Osteocyte (in vitro differentiated cells): Measurements from ENCODE around the gene RNF182. TPM values are rescaled to one million over a fixed set of nuclear protein-coding genes. Genes with fewer than 3 reads are reported as not detected.

ENCODE experiments used
- DNase-seq: peaks from one replicate; pipeline ENCODE4 v3.0.0; 2021; ENCODE audit warnings: mixed read lengths; ENCODE audit not compliant: unreplicated experiment; ENCODE audit errors: extremely low spot score
- H3K27ac Mint-ChIP-seq: one replicate; pipeline ENCODE4 v1.8.0; 2021; ENCODE audit warnings: mild to moderate bottlenecking, mixed read lengths; ENCODE audit not compliant: unreplicated experiment
- H3K27me3 Mint-ChIP-seq: one replicate; pipeline ENCODE4 v1.8.0; 2021; ENCODE audit warnings: mixed read lengths; ENCODE audit not compliant: unreplicated experiment
- H3K36me3 Mint-ChIP-seq: one replicate; pipeline ENCODE4 v1.8.0; 2021; ENCODE audit warnings: mixed read lengths; ENCODE audit not compliant: unreplicated experiment
- H3K4me1 Mint-ChIP-seq: one replicate; pipeline ENCODE4 v1.8.0; 2021; ENCODE audit warnings: mixed read lengths; ENCODE audit not compliant: unreplicated experiment
- H3K4me3 Mint-ChIP-seq: one replicate; pipeline ENCODE4 v1.8.0; 2021; ENCODE audit warnings: mild to moderate bottlenecking, moderate library complexity, mixed read lengths; ENCODE audit not compliant: unreplicated experiment
- H3K9me3 Mint-ChIP-seq: one replicate; pipeline ENCODE4 v1.8.0; 2021; ENCODE audit warnings: mixed read lengths; ENCODE audit not compliant: unreplicated experiment
- CTCF ChIP-seq: fragments of 200-600 bp; sonication (generic); IDR thresholded peaks from 2 replicates; pipeline ENCODE4 v1.5.0; 2021; ENCODE audit warnings: antibody characterized with exemption, mild to moderate bottlenecking, moderate library complexity
- total RNA-seq: library from RNA; stranded (reverse); gene quantifications from 2 replicates; pipeline ENCODE4 v1.2.1, GENCODE V29; 2021

RNF182 gene
- total RNA-seq, 1 donor from 2014 or later = 11.0 TPM

GRCh38 chr6:13902922-13903321 is 21.8 kb upstream of the RNF182 start:
- H3K36me3 Mint-ChIP-seq = no peaks in the 10 kb centered on the region
- no peak overlapping the region for H3K4me3 Mint-ChIP-seq
- no peak for DNase-seq
- H3K27me3 Mint-ChIP-seq = peaks cover 57% of the 10 kb centered on the region
- no peaks in the 10 kb centered on the region for H3K4me1 Mint-ChIP-seq
- TF ChIP-seq CTCF = no peak
- H3K9me3 Mint-ChIP-seq = no peaks in the 10 kb centered on the region
- H3K27ac Mint-ChIP-seq = no peak overlapping the region

GRCh38 chr6:13903364-13903763 is 21.4 kb upstream of the RNF182 start:
- Mint-ChIP-seq H3K9me3 (no peaks in the 10 kb centered on the region), H3K27ac (no peak overlapping the region), H3K27me3 (peaks cover 58% of the 10 kb centered on the region), H3K4me1 (no peaks in the 10 kb centered on the region), H3K4me3 (no peak overlapping the region), H3K36me3 (no peaks in the 10 kb centered on the region)
- no peak for TF ChIP-seq CTCF
- DNase-seq = no peak

- Mint-ChIP-seq H3K4me3 (no peak overlapping the region), H3K27ac (no peak overlapping the region), H3K36me3 (no peaks in the 10 kb centered on the region), H3K4me1 (peaks cover 2% of the 10 kb centered on the region), H3K27me3 (peaks cover 51% of the 10 kb centered on the region), H3K9me3 (no peaks in the 10 kb centered on the region)
- no peak for DNase-seq
- TF ChIP-seq CTCF = no peak
Observed at GRCh38 chr6:13907001-13907350, 17.8 kb upstream of the RNF182 start.

GRCh38 chr6:13907614-13908215 is 17.0 kb upstream of the RNF182 start:
- no peak for DNase-seq
- no peak overlapping the region for H3K4me3 Mint-ChIP-seq
- no peaks in the 10 kb centered on the region for H3K9me3 Mint-ChIP-seq
- no peak for TF ChIP-seq CTCF
- no peaks in the 10 kb centered on the region for H3K36me3 Mint-ChIP-seq
- no peak overlapping the region for H3K27ac Mint-ChIP-seq
- peaks cover 47% of the 10 kb centered on the region for H3K27me3 Mint-ChIP-seq
- peaks cover 2% of the 10 kb centered on the region for H3K4me1 Mint-ChIP-seq

GRCh38 chr6:13908955-13909381 is 15.8 kb upstream of the RNF182 start:
- peaks cover 2% of the 10 kb centered on the region for H3K4me1 Mint-ChIP-seq
- H3K27ac Mint-ChIP-seq = no peak overlapping the region
- no peaks in the 10 kb centered on the region for H3K36me3 Mint-ChIP-seq
- no peaks in the 10 kb centered on the region for H3K9me3 Mint-ChIP-seq
- H3K4me3 Mint-ChIP-seq = no peak overlapping the region
- no peak for DNase-seq
- peak; percentile 82 for TF ChIP-seq CTCF
- peaks cover 35% of the 10 kb centered on the region for H3K27me3 Mint-ChIP-seq
